GM18508 (cell line): Measurements from ENCODE around the gene TCF19.

ENCODE experiments used
- ATAC-seq: cut with Tn5 transposase; IDR thresholded peaks from one replicate; pipeline ENCODE4 v1.9.1; 2021; ENCODE audit warnings: moderate number of reproducible peaks; ENCODE audit not compliant: insufficient read depth, unreplicated experiment

The TCF19 gene

DNA sequence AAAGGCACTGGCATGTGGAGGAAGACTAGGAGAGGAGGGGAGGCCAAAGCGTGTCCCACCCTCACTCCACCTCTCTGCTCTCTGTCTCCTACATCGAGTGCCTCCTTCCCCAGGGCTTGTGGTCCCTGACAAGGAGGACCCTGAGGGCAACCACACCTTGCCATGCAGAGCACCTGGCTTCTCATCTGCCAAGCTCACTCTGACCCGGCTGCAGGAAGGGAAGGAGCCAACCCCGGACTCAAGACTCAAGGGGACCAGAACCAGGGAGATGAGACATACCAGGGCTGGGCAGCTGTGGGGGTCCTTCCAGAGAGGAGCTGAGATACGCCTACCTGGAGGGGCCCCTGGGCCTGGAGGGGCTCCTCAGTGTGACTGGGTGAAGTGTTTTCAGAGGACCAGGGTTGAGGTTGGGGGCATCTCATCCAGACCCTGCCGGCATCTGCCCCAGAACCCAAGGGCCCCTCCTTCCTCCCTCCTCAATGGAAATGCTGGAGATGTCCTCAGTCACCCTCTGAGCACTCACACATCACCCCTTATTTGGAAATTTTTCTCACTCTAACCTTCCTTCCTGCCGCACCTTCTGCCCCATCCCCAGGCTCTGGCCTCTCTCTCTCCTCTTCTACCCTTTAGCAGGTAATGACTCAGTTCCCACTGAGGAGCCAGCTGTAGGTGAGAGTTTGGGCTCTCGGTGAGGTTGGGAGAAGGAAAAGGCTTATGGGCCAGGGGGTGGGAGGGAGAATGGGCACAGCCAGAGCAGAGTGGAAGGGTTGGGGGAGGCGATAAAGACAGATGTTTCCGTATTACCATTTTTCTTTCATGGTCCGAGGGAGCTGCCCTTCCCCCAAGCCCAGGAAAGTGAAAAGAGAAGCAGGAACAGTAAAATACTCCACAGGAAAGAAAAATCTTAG lies 44.1 kb downstream of the TCF19 start:
- ATAC-seq = no peak

DNA sequence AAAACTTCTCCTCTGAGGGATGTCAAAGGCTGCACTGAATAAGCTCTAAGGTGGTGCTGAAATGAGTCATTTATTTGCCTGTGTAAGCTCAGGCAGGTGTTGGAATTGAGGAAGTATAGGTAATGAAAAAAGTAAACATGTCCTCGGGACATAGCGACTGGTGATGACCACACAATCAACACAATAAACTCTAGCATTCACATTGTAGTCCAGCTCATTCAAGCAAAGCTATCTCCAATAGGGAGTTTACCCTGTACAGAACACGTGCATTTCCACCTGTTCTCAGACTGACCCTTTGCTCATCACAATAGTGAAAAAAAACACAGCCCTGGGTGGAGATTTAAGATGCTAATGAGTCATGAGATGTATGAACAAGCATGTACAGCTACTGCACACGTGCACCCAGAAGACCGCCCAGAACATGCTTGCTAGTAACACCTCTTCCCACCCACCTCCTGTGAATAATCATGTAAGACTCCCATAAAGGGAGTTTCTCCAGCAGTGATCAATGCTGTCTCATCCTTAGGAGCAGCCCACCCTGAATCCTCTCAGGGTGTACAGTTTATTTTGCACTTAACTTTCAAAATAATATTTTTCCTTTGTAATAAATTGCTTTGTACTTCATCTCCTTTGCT lies 45.1 kb downstream of the TCF19 start:
- ATAC-seq = peak; percentile 42

DNA sequence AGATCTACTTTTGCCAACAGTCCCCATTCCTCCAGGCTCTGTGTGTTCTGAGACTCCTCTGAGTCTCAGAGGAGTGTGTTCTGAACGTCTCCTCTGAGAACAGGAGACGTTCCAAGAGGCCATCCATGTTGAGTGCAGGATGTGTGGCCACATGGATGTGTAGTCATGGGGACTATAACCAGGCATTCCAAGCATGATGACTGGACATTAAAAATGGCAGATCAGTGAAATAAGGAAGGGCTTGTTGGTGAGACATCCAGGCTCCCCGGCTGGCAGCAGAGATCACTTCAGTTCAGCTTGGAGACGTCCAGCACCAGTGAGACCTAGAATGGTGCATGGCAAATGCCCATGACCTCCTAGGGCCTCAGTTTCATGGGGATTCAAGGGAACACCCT lies 46.4 kb downstream of the TCF19 start:
- no peak for ATAC-seq

DNA sequence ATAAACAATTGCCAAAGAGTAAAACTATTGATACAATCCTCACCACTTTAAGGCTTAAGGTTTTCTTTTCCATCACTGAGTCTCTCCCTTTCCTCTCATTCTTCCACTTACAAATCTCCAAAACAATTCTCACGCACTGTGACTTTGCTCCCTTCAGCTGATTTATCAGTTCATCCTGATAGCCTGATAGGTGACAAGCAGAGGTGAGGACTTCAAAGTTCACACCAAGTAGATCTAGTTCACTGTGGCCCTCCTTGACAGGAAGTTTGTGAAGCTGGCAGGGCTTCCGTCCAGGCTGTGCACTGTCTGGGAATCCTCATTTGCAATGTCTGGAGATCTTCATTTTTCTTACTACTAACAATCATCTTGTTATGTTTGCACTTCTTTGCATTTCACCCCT lies 47.2 kb downstream of the TCF19 start:
- ATAC-seq = no peak

DNA sequence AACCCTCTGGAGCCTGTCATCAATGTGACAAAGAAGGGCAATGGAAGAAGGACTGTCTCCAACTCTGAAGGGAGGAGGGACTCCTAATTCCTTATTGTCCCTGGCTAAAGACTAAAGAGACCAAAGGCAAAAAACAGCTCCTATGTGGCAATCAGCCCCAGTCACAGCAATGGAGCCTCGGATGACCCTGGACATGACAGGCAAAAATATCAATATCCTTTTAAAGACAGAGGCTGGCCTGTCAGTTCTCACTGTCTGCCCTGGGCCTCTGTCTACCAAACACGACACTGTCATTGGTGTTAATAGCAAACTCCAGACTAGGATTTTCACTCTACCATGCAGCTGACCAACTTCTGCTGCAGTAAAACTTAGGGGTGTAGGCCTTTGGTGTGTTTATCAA lies 50.1 kb downstream of the TCF19 start:
- no peak for ATAC-seq

DNA sequence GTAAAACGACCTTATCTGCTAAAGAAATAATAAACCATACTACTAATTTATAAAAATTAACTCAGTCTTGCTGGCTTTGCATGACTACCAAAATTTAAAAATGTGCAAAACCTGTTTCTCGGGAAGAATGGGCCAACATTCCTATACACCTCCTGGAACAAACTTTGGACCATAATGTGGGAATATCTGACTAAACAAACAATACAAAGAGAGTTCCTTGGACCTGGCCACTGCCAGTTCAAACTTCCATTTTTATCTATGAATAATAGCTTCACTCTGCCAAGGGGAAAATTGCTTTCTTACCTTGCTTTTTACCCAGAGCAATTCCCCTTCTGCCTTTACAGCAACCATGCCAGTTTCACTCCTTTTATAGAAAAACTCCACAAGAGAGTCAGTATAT lies 50.7 kb downstream of the TCF19 start:
- ATAC-seq = no peak

DNA sequence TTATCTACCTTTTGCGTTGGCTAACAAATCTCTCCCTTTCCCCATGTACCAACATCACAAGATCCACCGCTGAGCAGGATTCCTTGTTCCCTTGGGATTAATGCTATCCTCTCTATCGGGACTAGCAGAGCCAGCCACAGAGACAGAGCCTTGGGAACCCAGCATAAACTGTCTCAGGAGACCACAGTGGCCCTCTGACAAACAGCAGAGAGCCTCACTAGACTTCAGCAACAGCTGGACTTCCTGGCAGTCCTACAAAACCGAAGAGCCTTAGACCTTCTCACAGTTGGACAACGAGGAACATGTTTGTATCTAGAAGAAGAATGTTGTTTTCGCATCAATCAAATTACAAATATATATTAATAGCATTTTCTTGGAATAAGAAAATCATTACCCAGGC lies 51.7 kb downstream of the TCF19 start:
- ATAC-seq = no peak

DNA sequence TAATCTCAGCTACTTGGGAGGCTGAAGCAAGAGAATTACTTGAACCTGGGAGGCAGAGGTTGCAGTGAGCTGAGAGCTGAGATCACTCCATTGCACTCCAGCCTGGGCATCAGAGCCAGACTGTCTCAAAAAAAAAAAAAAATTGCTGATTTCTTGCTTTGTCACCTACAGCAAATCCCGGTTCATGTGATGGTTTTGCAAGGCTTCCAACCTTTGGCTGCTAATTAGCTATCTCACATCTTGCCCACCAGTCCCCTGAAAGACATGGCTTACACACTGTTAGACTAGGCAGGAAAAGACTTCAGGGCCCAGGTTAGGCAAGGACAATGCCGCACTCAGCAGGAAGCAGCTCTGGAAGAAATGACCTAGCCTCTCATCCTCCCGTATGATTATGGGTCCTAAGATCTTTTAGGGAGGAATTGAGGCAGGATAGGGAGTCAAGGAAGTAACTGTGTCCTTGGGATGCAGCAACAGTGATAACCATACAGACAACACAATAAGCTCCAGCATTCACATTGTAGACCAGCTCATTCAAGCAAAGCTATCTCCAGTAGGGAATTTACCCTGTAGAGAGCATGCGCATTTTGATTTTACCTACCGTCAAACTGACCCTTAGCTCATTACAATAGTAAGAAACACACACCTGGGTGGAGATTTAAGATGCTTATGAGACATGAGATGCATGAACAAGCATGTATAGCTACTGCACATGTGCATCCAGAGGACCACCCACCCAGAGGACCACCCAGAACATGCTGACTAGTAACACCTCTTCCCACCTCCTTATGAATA lies 52.5 kb downstream of the TCF19 start:
- ATAC-seq = no peak
